ENCODE data around the gene STXBP5L. TPM values are rescaled to one million over a fixed set of nuclear protein-coding genes. Genes with fewer than 3 reads are reported as not detected.

The STXBP5L gene
- total RNA-seq, 1 donor from 2014 or later = 2.3 TPM

- H3K4me3 ChIP-seq = no peak overlapping the region
- H3K4me1 ChIP-seq = no peaks in the 10 kb centered on the region
- H3K9me3 ChIP-seq (ENCODE audit: low read depth) = peaks cover 12% of the 10 kb centered on the region
- H3K27me3 ChIP-seq = no peaks in the 10 kb centered on the region
- H3K4me2 ChIP-seq = no peak overlapping the region
- no peaks in the 10 kb centered on the region for H3K36me3 ChIP-seq
- H3F3A ChIP-seq (ENCODE audit: low read depth) = no peaks in the 10 kb centered on the region
- H2AFZ ChIP-seq (replicated peaks) = no peak overlapping the region
- no peaks in the 10 kb centered on the region for H3K79me2 ChIP-seq (ENCODE audit: low read depth)
- DNase-seq (ENCODE audit: low spot score) = no peak
- no peaks in the 10 kb centered on the region for H4K20me1 ChIP-seq (ENCODE audit: low read depth)
- Mint-ChIP-seq H3K36me3 (peaks cover 13% of the 10 kb centered on the region), H3K27ac (no peak overlapping the region), H3K9me3 (peaks cover 36% of the 10 kb centered on the region), H3K4me1 (no peaks in the 10 kb centered on the region), H3K27me3 (ENCODE audit: insufficient read depth, low read depth) (no peaks in the 10 kb centered on the region), H3K4me3 (no peak overlapping the region)
- no peak for TF ChIP-seq EZH2phosphoT487 (IDR thresholded peaks at IDR 0.05)
- no peak for TF ChIP-seq EZH2 (IDR thresholded peaks at IDR 0.05)
- TF ChIP-seq, protein P1, sequence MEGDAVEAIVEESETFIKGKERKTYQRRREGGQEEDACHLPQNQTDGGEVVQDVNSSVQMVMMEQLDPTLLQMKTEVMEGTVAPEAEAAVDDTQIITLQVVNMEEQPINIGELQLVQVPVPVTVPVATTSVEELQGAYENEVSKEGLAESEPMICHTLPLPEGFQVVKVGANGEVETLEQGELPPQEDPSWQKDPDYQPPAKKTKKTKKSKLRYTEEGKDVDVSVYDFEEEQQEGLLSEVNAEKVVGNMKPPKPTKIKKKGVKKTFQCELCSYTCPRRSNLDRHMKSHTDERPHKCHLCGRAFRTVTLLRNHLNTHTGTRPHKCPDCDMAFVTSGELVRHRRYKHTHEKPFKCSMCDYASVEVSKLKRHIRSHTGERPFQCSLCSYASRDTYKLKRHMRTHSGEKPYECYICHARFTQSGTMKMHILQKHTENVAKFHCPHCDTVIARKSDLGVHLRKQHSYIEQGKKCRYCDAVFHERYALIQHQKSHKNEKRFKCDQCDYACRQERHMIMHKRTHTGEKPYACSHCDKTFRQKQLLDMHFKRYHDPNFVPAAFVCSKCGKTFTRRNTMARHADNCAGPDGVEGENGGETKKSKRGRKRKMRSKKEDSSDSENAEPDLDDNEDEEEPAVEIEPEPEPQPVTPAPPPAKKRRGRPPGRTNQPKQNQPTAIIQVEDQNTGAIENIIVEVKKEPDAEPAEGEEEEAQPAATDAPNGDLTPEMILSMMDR (IDR thresholded peaks at IDR 0.05) = no peak
- H3K27ac ChIP-seq = no peak overlapping the region
- H3K9ac ChIP-seq = no peak overlapping the region
Observed at GRCh38 chr3:120926146-120926545, 18.1 kb downstream of the STXBP5L start.

DNA sequence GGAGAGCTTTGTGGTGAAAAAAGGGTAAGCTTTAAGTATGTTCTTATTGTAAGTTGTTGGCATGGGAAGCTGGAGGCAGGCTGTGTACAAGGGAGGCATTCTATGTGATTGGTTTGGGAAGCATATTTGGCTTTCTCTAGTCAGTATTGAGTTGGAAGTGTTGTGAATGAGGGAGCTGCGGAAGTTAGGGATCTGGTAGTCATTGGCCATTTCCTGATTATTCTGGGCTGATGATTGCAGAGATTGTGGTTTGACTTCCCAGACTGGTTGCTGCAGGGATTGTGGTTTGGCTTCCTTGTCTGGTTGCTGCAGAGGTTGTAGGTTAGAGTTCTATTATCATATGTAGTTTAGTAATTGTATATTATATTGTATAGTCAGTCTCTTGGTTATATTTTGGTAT, 21.0 kb downstream of the STXBP5L start:
- Histone ChIP-seq H2AFZ (replicated peaks) (no peak overlapping the region), H3K4me1 (no peaks in the 10 kb centered on the region), H3K9ac (no peak overlapping the region), H4K20me1 (ENCODE audit: low read depth) (no peaks in the 10 kb centered on the region), H3F3A (ENCODE audit: low read depth) (no peaks in the 10 kb centered on the region), H3K79me2 (ENCODE audit: low read depth) (no peaks in the 10 kb centered on the region), H3K9me3 (ENCODE audit: low read depth) (peaks cover 12% of the 10 kb centered on the region), H3K4me2 (no peak overlapping the region), H3K27ac (no peak overlapping the region), H3K27me3 (no peaks in the 10 kb centered on the region), H3K36me3 (no peaks in the 10 kb centered on the region), H3K4me3 (no peak overlapping the region)
- peaks cover 9% of the 10 kb centered on the region for H3K36me3 Mint-ChIP-seq
- TF ChIP-seq, protein P1 (IDR thresholded peaks at IDR 0.05) = no peak
- no peak for TF ChIP-seq EZH2phosphoT487 (IDR thresholded peaks at IDR 0.05)
- no peak for TF ChIP-seq EZH2 (IDR thresholded peaks at IDR 0.05)
- peaks cover 32% of the 10 kb centered on the region for H3K9me3 Mint-ChIP-seq
- DNase-seq (ENCODE audit: low spot score) = no peak
- H3K27me3 Mint-ChIP-seq (ENCODE audit: insufficient read depth, low read depth) = no peaks in the 10 kb centered on the region
- no peaks in the 10 kb centered on the region for H3K4me1 Mint-ChIP-seq
- H3K4me3 Mint-ChIP-seq = no peak overlapping the region
- H3K27ac Mint-ChIP-seq = no peak overlapping the region

DNA sequence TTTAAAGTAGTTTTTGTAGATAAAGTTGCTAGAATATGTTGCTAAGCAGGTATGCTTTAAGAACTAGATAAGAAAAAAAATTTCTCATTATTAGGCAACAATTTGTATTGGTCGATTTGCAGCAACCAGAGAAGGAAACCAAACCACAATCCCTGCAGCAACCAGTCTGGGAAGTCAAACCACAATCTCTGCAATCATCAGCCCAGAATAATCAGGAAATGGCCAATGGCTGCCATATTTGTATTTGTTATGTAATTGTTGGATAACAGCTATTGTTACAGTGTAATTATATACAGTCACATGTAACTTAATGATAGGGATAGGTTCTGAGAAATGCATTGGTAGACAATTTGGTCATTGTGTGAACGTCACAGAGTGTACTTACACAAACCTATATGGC, 23.6 kb downstream of the STXBP5L start:
- Mint-ChIP-seq H3K27me3 (ENCODE audit: insufficient read depth, low read depth) (no peaks in the 10 kb centered on the region), H3K4me3 (no peak overlapping the region), H3K9me3 (peaks cover 13% of the 10 kb centered on the region), H3K4me1 (no peaks in the 10 kb centered on the region), H3K36me3 (peaks cover under 1% of the 10 kb centered on the region), H3K27ac (no peak overlapping the region)
- Histone ChIP-seq H3K4me1 (no peaks in the 10 kb centered on the region), H3K4me3 (no peak overlapping the region), H3K27ac (no peak overlapping the region), H3K27me3 (no peaks in the 10 kb centered on the region), H3K9ac (no peak overlapping the region), H3F3A (ENCODE audit: low read depth) (no peaks in the 10 kb centered on the region), H3K79me2 (ENCODE audit: low read depth) (no peaks in the 10 kb centered on the region), H2AFZ (replicated peaks) (no peak overlapping the region), H3K36me3 (no peaks in the 10 kb centered on the region), H4K20me1 (ENCODE audit: low read depth) (no peaks in the 10 kb centered on the region), H3K9me3 (ENCODE audit: low read depth) (peaks cover under 1% of the 10 kb centered on the region), H3K4me2 (no peak overlapping the region)
- TF ChIP-seq EZH2 (IDR thresholded peaks at IDR 0.05) = no peak
- TF ChIP-seq, protein P1 (IDR thresholded peaks at IDR 0.05) = no peak
- TF ChIP-seq EZH2phosphoT487 (IDR thresholded peaks at IDR 0.05) = no peak
- DNase-seq (ENCODE audit: low spot score) = no peak

Measured in neural progenitor cell (in vitro differentiated cells).